H1 (cell line): ENCODE results near the gene CAV3. TPM values are rescaled to one million over a fixed set of nuclear protein-coding genes. Genes with fewer than 3 reads are reported as not detected.

Experiments
- ATF2 ChIP-seq: IDR thresholded peaks from 2 replicates; pipeline ENCODE4 v1.6.1; 2012; ENCODE audit warnings: low read length, inconsistent platforms
- BACH1 ChIP-seq: IDR thresholded peaks from 2 replicates; pipeline ENCODE4 v1.6.1; 2012; ENCODE audit warnings: low read length, improper control_type of control experiment
- BCL11A ChIP-seq, 2 experiments: IDR thresholded peaks; one replicate each; pipeline ENCODE4 v1.6.1; 2011; ENCODE audit warnings: low read depth in 2 of 2, low read length in 2 of 2, mild to moderate bottlenecking in 2 of 2
- BRCA1 ChIP-seq: IDR thresholded peaks from 2 replicates; pipeline ENCODE4 v1.6.1; 2012; ENCODE audit warnings: low read depth, low read length, improper control_type of control experiment
- CBX8 ChIP-seq: fragments of 300-800, 300-1000 bp; sonication (generic); IDR thresholded peaks from 2 replicates; pipeline ENCODE4 v1.7.1; 2016; ENCODE audit warnings: low read depth, low read length, borderline replicate concordance
- CTCF ChIP-seq, 3 experiments: IDR thresholded peaks; 1 replicate in 2 of 3; 2 replicates in 1 of 3; pipeline versions ENCODE4 v1.5.1 to v1.6.1; 2011; ENCODE audit warnings: low read length in 3 of 3, mild to moderate bottlenecking in 3 of 3, inconsistent platforms in 2 of 3, low read depth in 1 of 3, moderate library complexity in 1 of 3; ENCODE audit not compliant: insufficient read depth in 1 of 3; ENCODE audit errors: control extremely low read depth in 1 of 3
- E2F6 ChIP-seq: IDR thresholded peaks from 2 replicates; pipeline ENCODE4 v1.6.1; 2012; ENCODE audit warnings: inconsistent platforms
- EZH2 ChIP-seq: fragments of 200-600 bp; sonication (generic); IDR thresholded peaks from 2 replicates; pipeline ENCODE4 v1.7.1; 2012; ENCODE audit warnings: low read depth, mild to moderate bottlenecking, moderate library complexity, low read length, inconsistent platforms; ENCODE audit not compliant: severe bottlenecking
- GTF2F1 ChIP-seq: IDR thresholded peaks from 2 replicates; pipeline ENCODE4 v1.6.1; 2012; ENCODE audit warnings: low read depth, low read length, improper control_type of control experiment, borderline replicate concordance
- POLR2A ChIP-seq, 2 experiments: IDR thresholded peaks; 1 replicate in 1 of 2; 2 replicates in 1 of 2; pipeline ENCODE4 v1.6.1; 2011; ENCODE audit warnings: low read depth in 2 of 2, low read length in 2 of 2, mild to moderate bottlenecking in 2 of 2; ENCODE audit errors: control extremely low read depth in 1 of 2
- POU5F1 ChIP-seq: IDR thresholded peaks from 2 replicates; pipeline ENCODE4 v1.6.1; 2011; ENCODE audit warnings: low read depth, mild to moderate bottlenecking, low read length, moderate library complexity
- RAD21 ChIP-seq, 2 experiments: IDR thresholded peaks in 1 of 2; conservative IDR thresholded peaks in 1 of 2; 2 replicates each; pipeline ENCODE4 v1.6.1; 2011; ENCODE audit warnings: low read depth in 2 of 2, low read length in 2 of 2, improper control_type of control experiment in 1 of 2, inconsistent platforms in 1 of 2, mild to moderate bottlenecking in 1 of 2, moderate library complexity in 1 of 2
- RFX5 ChIP-seq: IDR thresholded peaks from 2 replicates; pipeline ENCODE4 v1.6.1; 2011; ENCODE audit warnings: low read depth, low read length, improper control_type of control experiment, borderline replicate concordance
- SP1 ChIP-seq: IDR thresholded peaks from 2 replicates; pipeline ENCODE4 v1.6.1; 2011; ENCODE audit warnings: low read depth, low read length
- SRF ChIP-seq: IDR thresholded peaks from 2 replicates; pipeline ENCODE4 v1.6.1; 2011; ENCODE audit warnings: mild to moderate bottlenecking, low read depth, low read length, moderate library complexity
- TAF7 ChIP-seq: optimal IDR thresholded peaks from 2 replicates; pipeline ENCODE3; 2011; ENCODE audit warnings: low read depth, mild to moderate bottlenecking, inconsistent platforms, low read length, moderate library complexity, borderline replicate concordance
- TBP ChIP-seq: IDR thresholded peaks from 2 replicates; pipeline ENCODE4 v1.6.1; 2011; ENCODE audit warnings: low read depth, low read length, improper control_type of control experiment
- TCF12 ChIP-seq: IDR thresholded peaks from 2 replicates; pipeline ENCODE4 v1.6.1; 2011; ENCODE audit warnings: low read depth, mild to moderate bottlenecking, low read length
- ZNF274 ChIP-seq: IDR thresholded peaks from 2 replicates; pipeline ENCODE4 v1.7.0; 2012; ENCODE audit warnings: low read length, borderline replicate concordance; ENCODE audit errors: extremely low read depth
- polyA plus RNA-seq, 7 experiments: library from polyadenylated mRNA; depleted of rRNA in 3 of 7; stranded (reverse) in 5 of 7; unstranded in 2 of 7; fragments of >200 nt in 5 of 7; fragments of 200-250 nt in 2 of 7; gene quantifications; 1 replicate in 5 of 7; 2 replicates in 1 of 7; 4 replicates in 1 of 7; pipeline versions ENCODE4 v1.2.1 to v1.2.3, GENCODE V29; 2011 to 2013; ENCODE audit warnings: missing spikeins in 2 of 7, mixed read lengths in 2 of 7
- total RNA-seq: library from RNA; stranded (reverse); fragmentation: NEBNext Ultra II Directional; extraction: Animal tissue kit (Norgen Biotek cat#: 25700); gene quantifications from 2 replicates; pipeline ENCODE4 v1.2.1, GENCODE V29; 2021

Gene CAV3
- total and polyA plus RNA-seq, 2 of the 8 experiments (the other 6 are each of a cell fraction or from before 2014, with no cell fraction given), result not detected

DNA sequence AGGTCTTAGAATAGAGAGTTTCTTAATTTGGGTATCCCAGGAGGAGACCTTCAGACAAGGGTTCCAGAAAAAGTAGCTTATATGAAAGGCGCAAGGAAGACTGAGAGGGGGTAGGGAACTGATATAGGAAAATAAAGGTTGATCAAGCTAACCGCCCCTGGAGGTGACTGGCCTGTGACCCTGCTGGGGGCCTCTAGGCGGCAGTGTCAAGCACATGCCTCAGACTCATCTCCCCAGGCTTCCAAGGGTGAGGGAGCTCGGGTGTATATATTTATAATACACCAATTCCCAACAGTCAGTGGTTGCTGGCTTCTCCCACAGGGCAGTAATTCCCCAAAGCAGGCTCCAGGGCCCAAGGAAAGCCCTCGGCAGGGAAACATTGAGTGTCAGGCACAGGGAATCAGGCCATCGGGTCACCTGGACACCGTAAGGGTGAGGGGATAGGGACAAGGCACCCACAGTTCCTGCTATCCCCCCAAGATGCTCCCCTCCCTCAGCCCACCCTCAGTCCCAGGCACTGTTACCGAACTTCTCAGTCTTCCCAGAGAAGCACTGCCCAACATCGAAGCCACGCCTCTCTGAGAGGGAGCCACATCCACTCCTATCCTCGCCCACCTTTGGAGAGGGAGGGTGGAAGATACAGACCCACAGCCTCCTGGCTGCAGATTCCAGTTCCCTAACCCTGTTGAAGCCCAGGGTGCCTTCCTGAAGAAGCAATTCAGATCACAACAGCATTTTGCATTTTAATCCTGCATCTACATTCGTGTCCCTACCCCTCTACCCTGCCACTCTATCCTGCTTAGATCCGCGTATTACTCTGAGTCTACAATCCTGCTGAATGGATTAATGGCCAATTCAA, 19.5 kb upstream of the CAV3 start (continued):
- peak; percentile 73 to 77 (median 77) for TF ChIP-seq CTCF (IDR thresholded peaks at IDR 0.05; ENCODE audit: control extremely low read depth in 1 of 3, insufficient read depth in 1 of 3, low read depth in 1 of 3, low read length in 3 of 3)
- peak; percentile 46; the same call in 1 of the 2 replicates for TF ChIP-seq ZNF274
- no peak for TF ChIP-seq SRF
- peak; percentile 45 to 63 for TF ChIP-seq RAD21 (IDR thresholded peaks at IDR 0.05 in 1 of 2, conservative IDR thresholded peaks at IDR 0.05 in 1 of 2; ENCODE audit: low read depth in 2 of 2, low read length in 2 of 2)
- TF ChIP-seq TBP, result no peak
- TF ChIP-seq TCF12, result peak; percentile 98
- TF ChIP-seq POU5F1, result no peak
- TF ChIP-seq E2F6, result no peak
- peak; percentile 58; the same call in 1 of the 2 replicates for TF ChIP-seq ATF2
- no peak for TF ChIP-seq POLR2A (IDR thresholded peaks at IDR 0.05; ENCODE audit: control extremely low read depth in 1 of 2, low read depth in 2 of 2, low read length in 2 of 2)
- TF ChIP-seq BRCA1, result no peak
- TF ChIP-seq SP1, result 0 out of 2 replicates have a peak, but pooled peaks have one; percentile 25
- TF ChIP-seq BCL11A (IDR thresholded peaks at IDR 0.05; ENCODE audit: low read depth in 2 of 2, low read length in 2 of 2), result peak in 1 of 2 experiments; percentile 47
- no peak for TF ChIP-seq RFX5
- no peak for TF ChIP-seq GTF2F1
- TF ChIP-seq TAF7, result no peak
- TF ChIP-seq CBX8, result no peak
- no peak for TF ChIP-seq EZH2
- TF ChIP-seq BACH1, result no peak
